ENCODE measurements around the gene DVL2. TPM values are rescaled to one million over a fixed set of nuclear protein-coding genes. Genes with fewer than 3 reads are reported as not detected.

DVL2 gene
- total and polyA plus RNA-seq, 12 donors, result 11.8 to 87.2 (median 44.4) TPM

GRCh38 chr17:7281953-7282751 is 47.8 kb upstream of the DVL2 start:
- Histone ChIP-seq H3K9me3 (replicated peaks in 1 of 3) (no peaks in the 10 kb centered on the region), H3K27ac (peak overlapping the region in 2 of 5 donors; percentile 50 to 92), H3K36me3 (replicated peaks in 1 of 2) (no peaks in the 10 kb centered on the region), H3K4me3 (peak overlapping the region in 2 of 4 donors; percentile 36 to 59), H3K27me3 (no peaks in the 10 kb centered on the region), H3K4me1 (replicated peaks in 1 of 2) (peaks cover 18 to 21% of the 10 kb centered on the region in 2 donors)
- 0 to 2% (median 2%) methylated on average over 4 to 43 of the region's 43 CpGs for WGBS, 4 donors
- TF ChIP-seq CTCF (IDR thresholded peaks at IDR 0.05), result no peak
- no peak for TF ChIP-seq POLR2A (IDR thresholded peaks at IDR 0.05)
- intact Hi-C loops (cut with DNase I), result loop anchor here in 1 of 2 donors (2.0 to 5.0 kb wide), 2 partner anchors 15 to 60 kb away; no protein-coding TSS in a partner anchor
- DNase-seq, result peak; percentile 57 to 67 (median 63)

- Histone ChIP-seq H3K36me3 (replicated peaks in 1 of 2) (no peaks in the 10 kb centered on the region), H3K4me1 (replicated peaks in 1 of 2) (peaks cover 18 to 21% of the 10 kb centered on the region in 2 donors), H3K9me3 (replicated peaks in 1 of 3) (no peaks in the 10 kb centered on the region), H3K27ac (peak within 1 kb of the TSS; percentile 60 to 92 (median 85)), H3K4me3 (peak within 1 kb of the TSS in 3 of 4 donors; percentile 23 to 59 (median 36)), H3K27me3 (no peaks in the 10 kb centered on the region)
- peak; percentile 95 to 98 (median 97) for DNase-seq
- WGBS, 4 donors, result 0 to 1% (median 0%) methylated on average over 17 to 71 of the region's 71 CpGs
- intact Hi-C loops (cut with DNase I), result loop anchor here in 1 of 2 donors (2.0 to 5.0 kb wide), 2 partner anchors 15 to 61 kb away; no protein-coding TSS in a partner anchor
- peak in 1 of 6 experiments; percentile 31 for TF ChIP-seq CTCF (IDR thresholded peaks at IDR 0.05)
- peak in 1 of 2 donors; percentile 52 for TF ChIP-seq POLR2A (IDR thresholded peaks at IDR 0.05)
These were observed 47.0 kb upstream of the DVL2 start, which contains the start of gene SLC2A4 for GRCh38 chr17:7281074-7281952. Gene SLC2A4, plus strand, starts transcription at chr17:7281718. Its CDS starts 217 bp downstream, at chr17:7281935.

GRCh38 chr17:7280519-7281073 is 46.3 kb upstream of the DVL2 start:
- Histone ChIP-seq H3K27me3 (no peaks in the 10 kb centered on the region), H3K27ac (peak overlapping the region; percentile 60 to 92 (median 85)), H3K4me1 (replicated peaks in 1 of 2) (peaks cover 18 to 21% of the 10 kb centered on the region in 2 donors), H3K4me3 (peak overlapping the region in 2 of 4 donors; percentile 5 to 59), H3K9me3 (replicated peaks in 1 of 3) (no peaks in the 10 kb centered on the region), H3K36me3 (replicated peaks in 1 of 2) (no peaks in the 10 kb centered on the region)
- 0 to 3% (median 1%) methylated on average over 13 to 29 of the region's 29 CpGs for WGBS, 4 donors
- TF ChIP-seq POLR2A (IDR thresholded peaks at IDR 0.05), result peak in 1 of 2 donors; percentile 9
- peak; percentile 85 to 99 (median 96) for TF ChIP-seq CTCF (IDR thresholded peaks at IDR 0.05)
- peak; percentile 83 to 92 (median 87) for DNase-seq
- intact Hi-C loops (cut with DNase I), result loop anchor here in 1 of 2 donors (2.0 to 5.0 kb wide), 2 partner anchors 16 to 62 kb away; no protein-coding TSS in a partner anchor
